ENCODE data around the gene CLDN3.
"Not testable (repeated sequence)": the region's sequence is repeated elsewhere in the genome, so short reads cannot be mapped to it uniquely, and the experiment has no call there.

Gene CLDN3

GRCh38 chr7:73728551-73728950 is 41.5 kb downstream of the CLDN3 start:
- Histone ChIP-seq H3K4me3 (ENCODE audit: low read length) (no peak overlapping the region), H3K9ac (ENCODE audit: low read length) (no peak overlapping the region), H3K4me1 (ENCODE audit: control insufficient read depth, insufficient read depth, low read length) (no peaks in the 10 kb centered on the region), H3K27me3 (ENCODE audit: control insufficient read depth, insufficient read depth, low read length) (peaks cover 5% of the 10 kb centered on the region), H3K9me3 (ENCODE audit: control insufficient read depth, low read length) (no peaks in the 10 kb centered on the region), H3K36me3 (ENCODE audit: control insufficient read depth, insufficient read depth, low read length) (no peaks in the 10 kb centered on the region)

- H3K9ac ChIP-seq (ENCODE audit: low read length), result no peak overlapping the region
- no peak overlapping the region for H3K4me3 ChIP-seq (ENCODE audit: low read length)
- H3K36me3 ChIP-seq (ENCODE audit: control insufficient read depth, insufficient read depth, low read length), result no peaks in the 10 kb centered on the region
- H3K27me3 ChIP-seq (ENCODE audit: control insufficient read depth, insufficient read depth, low read length), result peaks cover 5% of the 10 kb centered on the region
- no peaks in the 10 kb centered on the region for H3K9me3 ChIP-seq (ENCODE audit: control insufficient read depth, low read length)
- no peaks in the 10 kb centered on the region for H3K4me1 ChIP-seq (ENCODE audit: control insufficient read depth, insufficient read depth, low read length)
These were observed 42.1 kb downstream of the CLDN3 start for GRCh38 chr7:73727952-73728351.

DNA sequence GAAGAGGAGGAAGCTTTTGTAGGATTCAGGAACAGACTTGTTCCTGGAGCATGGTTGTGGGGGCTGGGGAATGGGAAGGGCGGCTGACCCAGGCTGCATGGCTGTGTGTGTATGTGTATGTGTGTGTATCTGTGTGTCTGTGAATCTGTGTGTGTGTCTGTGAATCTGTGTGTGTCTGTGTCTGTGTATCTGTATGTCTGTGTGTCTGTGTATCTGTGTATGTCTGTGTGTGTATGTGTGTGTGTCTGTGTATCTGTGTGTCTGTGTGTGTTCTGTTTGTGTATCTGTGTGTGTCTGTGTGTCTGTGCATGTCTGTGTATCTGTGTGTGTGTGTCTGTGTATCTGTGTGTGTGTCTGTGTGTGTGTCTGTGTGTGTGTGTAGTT is 44.0 kb downstream of the CLDN3 start:
- Histone ChIP-seq H3K9ac (ENCODE audit: low read length) (no peak overlapping the region), H3K9me3 (ENCODE audit: control insufficient read depth, low read length) (no peaks in the 10 kb centered on the region), H3K4me1 (ENCODE audit: control insufficient read depth, insufficient read depth, low read length) (peaks cover 13% of the 10 kb centered on the region), H3K4me3 (ENCODE audit: low read length) (no peak overlapping the region), H3K36me3 (ENCODE audit: control insufficient read depth, insufficient read depth, low read length) (no peaks in the 10 kb centered on the region), H3K27me3 (ENCODE audit: control insufficient read depth, insufficient read depth, low read length) (peaks cover 5% of the 10 kb centered on the region)

DNA sequence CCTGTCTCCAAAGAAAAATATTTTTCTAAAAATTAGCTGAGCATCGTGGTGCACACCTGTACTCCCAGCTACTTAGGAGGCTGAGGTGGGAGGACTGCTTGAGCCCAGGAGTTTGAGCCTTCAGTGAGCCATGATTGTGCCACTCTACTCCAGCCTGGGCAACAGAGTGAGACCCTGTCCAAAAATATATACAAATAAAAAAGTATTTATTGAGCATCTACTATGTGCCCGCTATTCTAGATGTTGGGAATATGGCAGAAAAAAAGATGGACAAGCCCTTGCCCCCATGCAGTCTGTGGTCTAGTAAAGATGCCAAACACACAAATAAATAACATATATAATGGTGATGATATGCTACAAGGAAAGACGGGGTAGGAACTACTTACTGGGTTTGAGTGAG is 46.3 kb downstream of the CLDN3 start:
- Histone ChIP-seq H3K4me3 (ENCODE audit: low read length) (no peak overlapping the region), H3K36me3 (ENCODE audit: control insufficient read depth, insufficient read depth, low read length) (no peaks in the 10 kb centered on the region), H3K9ac (ENCODE audit: low read length) (no peak overlapping the region), H3K4me1 (ENCODE audit: control insufficient read depth, insufficient read depth, low read length) (peaks cover 14% of the 10 kb centered on the region), H3K9me3 (ENCODE audit: control insufficient read depth, low read length) (no peaks in the 10 kb centered on the region), H3K27me3 (ENCODE audit: control insufficient read depth, insufficient read depth, low read length) (peaks cover 5% of the 10 kb centered on the region)

DNA sequence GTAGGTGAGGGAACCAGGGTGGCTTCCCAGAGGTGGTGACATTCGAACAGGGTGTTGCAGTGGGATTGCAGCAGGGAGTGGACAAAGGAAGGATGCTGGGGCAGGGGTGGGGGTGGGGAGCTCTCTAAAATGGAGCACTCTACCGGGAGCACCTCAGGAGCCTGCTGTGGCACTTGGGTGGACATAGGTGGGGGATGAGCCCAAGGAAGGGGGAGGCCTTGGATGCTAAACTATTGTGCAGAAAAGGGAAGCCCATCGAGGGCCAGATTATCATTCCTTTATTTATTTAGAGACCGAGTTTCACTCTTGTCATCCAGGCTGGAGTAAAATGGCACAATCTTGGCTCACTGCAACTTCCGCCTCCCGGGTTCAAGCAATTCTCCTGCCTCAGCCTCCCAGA is 47.3 kb downstream of the CLDN3 start:
- H3K4me1 ChIP-seq (ENCODE audit: control insufficient read depth, insufficient read depth, low read length), result peaks cover 25% of the 10 kb centered on the region
- H3K9ac ChIP-seq (ENCODE audit: low read length), result no peak overlapping the region
- H3K9me3 ChIP-seq (ENCODE audit: control insufficient read depth, low read length), result no peaks in the 10 kb centered on the region
- no peaks in the 10 kb centered on the region for H3K36me3 ChIP-seq (ENCODE audit: control insufficient read depth, insufficient read depth, low read length)
- H3K27me3 ChIP-seq (ENCODE audit: control insufficient read depth, insufficient read depth, low read length), result peaks cover 5% of the 10 kb centered on the region
- no peak overlapping the region for H3K4me3 ChIP-seq (ENCODE audit: low read length)

DNA sequence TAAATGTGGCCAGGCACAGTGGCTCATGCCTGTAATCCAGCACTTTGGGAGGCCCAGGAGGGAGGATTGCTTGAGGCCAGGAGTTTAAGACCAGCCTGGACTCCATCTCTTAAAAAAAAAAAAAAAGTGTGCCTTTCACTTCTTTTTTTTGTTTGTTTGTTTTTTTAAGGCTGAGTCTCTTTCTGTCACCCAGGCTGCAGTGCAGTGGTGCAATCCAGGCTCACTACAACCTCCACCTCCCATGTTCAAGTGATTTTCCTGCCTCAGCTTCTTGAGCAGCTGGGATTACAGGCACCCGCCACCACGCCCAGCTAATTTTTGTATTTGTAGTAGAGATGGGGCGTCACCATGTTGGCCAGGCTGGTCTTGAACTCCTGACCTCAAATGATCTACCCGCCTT is 47.9 kb downstream of the CLDN3 start:
- not testable (repeated sequence) for H3K36me3 ChIP-seq (ENCODE audit: control insufficient read depth, insufficient read depth, low read length); H3K27me3 ChIP-seq (ENCODE audit: control insufficient read depth, insufficient read depth, low read length); H3K9ac ChIP-seq (ENCODE audit: low read length); H3K4me3 ChIP-seq (ENCODE audit: low read length); H3K9me3 ChIP-seq (ENCODE audit: control insufficient read depth, low read length)
- peaks cover 31% of the 10 kb centered on the region for H3K4me1 ChIP-seq (ENCODE audit: control insufficient read depth, insufficient read depth, low read length)

- peaks cover 37% of the 10 kb centered on the region for H3K4me1 ChIP-seq (ENCODE audit: control insufficient read depth, insufficient read depth, low read length)
- H3K9me3 ChIP-seq (ENCODE audit: control insufficient read depth, low read length), result no peaks in the 10 kb centered on the region
- no peak overlapping the region for H3K9ac ChIP-seq (ENCODE audit: low read length)
- H3K27me3 ChIP-seq (ENCODE audit: control insufficient read depth, insufficient read depth, low read length), result no peaks in the 10 kb centered on the region
- H3K4me3 ChIP-seq (ENCODE audit: low read length), result no peak overlapping the region
- no peaks in the 10 kb centered on the region for H3K36me3 ChIP-seq (ENCODE audit: control insufficient read depth, insufficient read depth, low read length)
These were observed 48.7 kb downstream of the CLDN3 start for GRCh38 chr7:73721377-73721817.

DNA sequence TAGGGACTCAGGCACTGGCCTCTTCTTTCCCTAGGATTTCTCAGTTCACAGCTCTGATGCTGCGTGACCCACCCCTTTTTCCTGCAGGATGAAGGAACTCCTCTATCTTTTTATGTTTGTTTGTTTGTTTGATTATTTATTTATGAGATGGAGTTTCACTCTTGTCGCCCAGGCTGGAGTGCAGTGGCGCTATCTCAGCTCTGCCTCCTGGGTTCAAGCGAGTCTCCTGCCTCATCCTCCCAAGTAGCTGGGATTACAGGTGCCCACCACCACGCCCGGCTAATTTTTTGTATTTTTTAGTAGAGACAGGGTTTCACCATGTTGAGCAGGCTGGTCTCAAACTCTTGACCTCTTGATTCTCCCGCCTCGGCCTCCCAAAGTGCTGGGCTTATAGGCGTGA is 49.6 kb downstream of the CLDN3 start:
- H3K36me3 ChIP-seq (ENCODE audit: control insufficient read depth, insufficient read depth, low read length); H3K9ac ChIP-seq (ENCODE audit: low read length); H3K4me3 ChIP-seq (ENCODE audit: low read length); H3K9me3 ChIP-seq (ENCODE audit: control insufficient read depth, low read length); H3K27me3 ChIP-seq (ENCODE audit: control insufficient read depth, insufficient read depth, low read length): not testable (repeated sequence)
- peaks cover 47% of the 10 kb centered on the region for H3K4me1 ChIP-seq (ENCODE audit: control insufficient read depth, insufficient read depth, low read length)

GRCh38 chr7:73719806-73720169 is 50.3 kb downstream of the CLDN3 start:
- Histone ChIP-seq H3K9ac (ENCODE audit: low read length) (peak overlapping the region; percentile 28), H3K27me3 (ENCODE audit: control insufficient read depth, insufficient read depth, low read length) (no peaks in the 10 kb centered on the region), H3K9me3 (ENCODE audit: control insufficient read depth, low read length) (no peaks in the 10 kb centered on the region), H3K4me3 (ENCODE audit: low read length) (no peak overlapping the region), H3K4me1 (ENCODE audit: control insufficient read depth, insufficient read depth, low read length) (peaks cover 51% of the 10 kb centered on the region), H3K36me3 (ENCODE audit: control insufficient read depth, insufficient read depth, low read length) (no peaks in the 10 kb centered on the region)
